GM12878 (cell line): Measurements from ENCODE around the gene PADI1. TPM values are rescaled to one million over a fixed set of nuclear protein-coding genes. Genes with fewer than 3 reads are reported as not detected.

Experiments used
- ATAC-seq: fragments of 200-7000 bp; cut with Tn5 transposase; 3 replicates; pipeline ENCODE4 v1.9.1; 2020; ENCODE audit warnings: mild to moderate bottlenecking, moderate library complexity
- BruUV-seq: library from RNA; stranded (reverse); fragments of 400-500 nt; replicated peaks from 2 replicates; lab custom pipeline; 2021; lab: Mats Ljungman, UMichigan
- CTCF ChIA-PET: fragments of 300-600 bp; sonication (Branson Sonifier 250); formaldehyde crosslinking; extraction: SDS; loops from one replicate; lab custom pipeline; 2021; ENCODE audit warnings: inconsistent platforms; lab: Yijun Ruan, JAX
- POLR2A ChIA-PET: fragments of 350-600 bp; formaldehyde crosslinking; extraction: SDS; loops from one replicate; lab custom pipeline; 2021; ENCODE audit warnings: inconsistent platforms; lab: Charles Lee
- RAD21 ChIA-PET: fragments of 300-600 bp; sonication (Branson Sonifier 250); formaldehyde crosslinking; loops from one replicate; lab custom pipeline; 2023; ENCODE audit warnings: antibody characterized with exemption; ENCODE audit not compliant: unreplicated experiment; lab: Charles Lee
- SMC1A ChIA-PET: fragments of 300-600 bp; sonication (Branson Sonifier 250); formaldehyde crosslinking; loops from one replicate; lab custom pipeline; 2023; ENCODE audit not compliant: unreplicated experiment, uncharacterized antibody; lab: Charles Lee
- DNase-seq: peaks from one replicate; pipeline ENCODE4 v3.0.0-alpha.2; 2011; ENCODE audit warnings: low read depth, low spot score
- FAIRE-seq: peaks from 3 replicates; lab custom pipeline; 2011; peaks lifted over from hg19 to GRCh38; lab: Jason Lieb, UNC
- H2AFZ ChIP-seq: 2 replicates; pipeline ENCODE4 v1.6.0; 2011; ENCODE audit warnings: low read depth, low read length, control low read depth; ENCODE audit not compliant: control insufficient read depth
- H3K27ac ChIP-seq: 2 replicates; pipeline ENCODE4 v1.5.1; 2011; ENCODE audit warnings: control low read depth; ENCODE audit not compliant: control insufficient read depth, insufficient read depth
- H3K27me3 ChIP-seq, 2 experiments: replicated peaks in 1 of 2; 2 replicates each; pipeline versions ENCODE4 v1.6.0 to v1.6.1; 2011; ENCODE audit warnings: low read length in 1 of 2; ENCODE audit not compliant: control insufficient read depth in 2 of 2, insufficient read depth in 2 of 2
- H3K36me3 ChIP-seq, 2 experiments: 2 replicates each; pipeline ENCODE4 v1.5.1; 2011; ENCODE audit warnings: low read length in 1 of 2; ENCODE audit not compliant: control insufficient read depth in 2 of 2, insufficient read depth in 2 of 2
- H3K4me1 ChIP-seq: 2 replicates; pipeline ENCODE4 v1.6.1; 2011; ENCODE audit warnings: mild to moderate bottlenecking, low read length, moderate library complexity, mixed read lengths; ENCODE audit not compliant: control insufficient read depth, insufficient read depth
- H3K4me2 ChIP-seq: 2 replicates; pipeline ENCODE4 v1.6.0; 2011; ENCODE audit warnings: control low read depth; ENCODE audit not compliant: control insufficient read depth, insufficient read depth
- H3K4me3 ChIP-seq: fragments of 200-600 bp; sonication (generic); 2 replicates; pipeline ENCODE4 v1.5.1; 2016
- H3K79me2 ChIP-seq: 2 replicates; pipeline ENCODE4 v1.6.0; 2011; ENCODE audit warnings: low read length; ENCODE audit not compliant: control insufficient read depth, insufficient read depth
- H3K9ac ChIP-seq: 2 replicates; pipeline ENCODE4 v1.8.0; 2011; ENCODE audit warnings: low read length, control low read depth, mixed read lengths; ENCODE audit not compliant: control insufficient read depth, insufficient read depth
- H3K9me3 ChIP-seq: replicated peaks from 3 replicates; pipeline ENCODE4 v1.5.1; 2011; ENCODE audit warnings: mild to moderate bottlenecking, low read length; ENCODE audit not compliant: control insufficient read depth, insufficient read depth
- H4K20me1 ChIP-seq: 2 replicates; pipeline ENCODE4 v1.6.0; 2011; ENCODE audit not compliant: control insufficient read depth, insufficient read depth
- BHLHE40 ChIP-seq, 2 experiments: fragments of 450-650 bp in 1 of 2; IDR thresholded peaks; 2 replicates each; pipeline ENCODE4 v1.6.1; 2011 to 2017; ENCODE audit warnings: low read depth in 2 of 2, borderline replicate concordance in 1 of 2, improper control_type of control experiment in 1 of 2, low read length in 1 of 2, mild to moderate bottlenecking in 1 of 2
- EZH2 ChIP-seq: IDR thresholded peaks from 2 replicates; pipeline ENCODE4 v1.6.1; 2012; ENCODE audit warnings: low read depth, mild to moderate bottlenecking, control low read depth, inconsistent platforms, low read length, borderline replicate concordance; ENCODE audit not compliant: control insufficient read depth
- NFYB ChIP-seq: IDR thresholded peaks from 2 replicates; pipeline ENCODE4 v1.6.1; 2011; ENCODE audit warnings: low read depth, mild to moderate bottlenecking, low read length, improper control_type of control experiment, moderate library complexity; ENCODE audit not compliant: insufficient read depth
- STAT1 ChIP-seq: fragments of 450-650 bp; conservative IDR thresholded peaks from 2 replicates; pipeline ENCODE4 v1.6.1; 2014; ENCODE audit warnings: antibody characterized with exemption, mild to moderate bottlenecking
- ZBTB11 ChIP-seq: fragments of 450-650 bp; formaldehyde crosslinking; IDR thresholded peaks from 2 replicates; pipeline ENCODE4 v1.5.0; 2022; ENCODE audit warnings: mild to moderate bottlenecking, missing genetic modification characterization
- ZSCAN29 ChIP-seq: fragments of 450-650 bp; IDR thresholded peaks from 2 replicates; pipeline ENCODE4 v1.6.1; 2017; ENCODE audit warnings: mild to moderate bottlenecking, moderate library complexity
- WGBS: methylation state at CpG from one replicate; pipeline ENCODE4 v1.1.6; 2016; ENCODE audit warnings: low lambda C conversion rate; ENCODE audit not compliant: insufficient replicate concordance, insufficient coverage; ENCODE audit errors: missing lambda C conversion rate; 5-methylcytosine and 5-hydroxymethylcytosine counted together
- in situ Hi-C: fragments of 300-500 bp; cut with MboI; formaldehyde crosslinking; loops from 9 replicates; pipeline ENCODE4 v1.14.3; 2018; ENCODE audit warnings: mixed read lengths
- intact Hi-C: fragments of 100-400 bp; cut with micrococcal nuclease; formaldehyde crosslinking; loops from one replicate; pipeline ENCODE4 v1.14.2; 2022; ENCODE audit not compliant: unreplicated experiment
- polyA plus RNA-seq, 11 experiments: library from polyadenylated mRNA; depleted of rRNA in 4 of 11; unstranded in 6 of 11; stranded (reverse) in 5 of 11; fragments of >200 nt; fragmentation: Nextera tagmentation in 4 of 11; fragmentation: Illumina TruSeq in 1 of 11; extraction: Ambion mirVana in 4 of 11; extraction: Trizol in 1 of 11; gene quantifications; 1 replicate in 1 of 11; 2 replicates in 10 of 11; pipeline versions ENCODE4 v1.2.1 to v1.2.3, GENCODE V29; 2011 to 2016; ENCODE audit warnings: inconsistent platforms in 2 of 11, missing spikeins in 2 of 11, low read depth in 1 of 11
- total RNA-seq, 4 experiments: library from RNA; depleted of rRNA in 3 of 4; stranded (reverse); fragments of >200 nt in 3 of 4; fragmentation: Illumina TruSeq in 1 of 4; extraction: Trizol in 1 of 4; gene quantifications; 2 replicates each; pipeline versions ENCODE4 v1.2.1 to v1.2.3, GENCODE V29; 2013 to 2021
- TF ChIP-seq, protein P1 (sequence below): fragments of 450-650 bp; IDR thresholded peaks from 2 replicates; pipeline ENCODE4 v1.6.1; 2016; ENCODE audit warnings: mild to moderate bottlenecking

The PADI1 gene
- total and polyA plus RNA-seq, 10 of the 15 experiments (the other 5 are each of a cell fraction or from before 2014, with no cell fraction given) = 0.05 TPM; not detected in 9

DNA sequence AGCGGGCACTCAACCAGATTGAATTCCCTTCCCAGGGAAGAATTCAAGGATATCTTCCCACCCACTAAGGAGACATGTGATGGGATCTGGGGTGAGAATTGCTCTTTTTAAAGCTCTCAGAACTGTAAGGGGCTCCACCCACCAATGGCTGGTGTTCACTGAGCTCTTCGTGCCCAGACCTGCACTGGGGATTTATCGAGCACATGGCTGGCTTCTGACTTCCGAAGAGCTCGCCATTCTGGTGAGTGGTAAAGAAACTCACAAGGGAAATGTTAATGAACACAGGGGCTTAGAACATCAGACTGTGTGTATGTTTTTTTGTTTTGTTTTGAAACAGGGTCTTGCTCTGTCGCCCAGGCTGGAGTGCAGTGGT is 53.8 kb downstream of the PADI1 start:
- RAD21 ChIA-PET = no interaction called here
- Histone ChIP-seq H3K79me2 (no peaks in the 10 kb centered on the region), H3K4me3 (no peak overlapping the region), H3K4me1 (no peaks in the 10 kb centered on the region), H2AFZ (no peak overlapping the region), H3K9me3 (no peaks in the 10 kb centered on the region), H3K27ac (no peak overlapping the region), H4K20me1 (no peaks in the 10 kb centered on the region), H3K27me3 (no peaks in the 10 kb centered on the region), H3K4me2 (no peak overlapping the region), H3K36me3 (no peaks in the 10 kb centered on the region), H3K9ac (no peak overlapping the region)
- in situ Hi-C loops (no loop called here), intact Hi-C loops (no loop called here)
- no peak for DNase-seq
- POLR2A ChIA-PET = interaction anchor here (0.6 kb wide), 1 partner anchor 10 kb away, joined by 3 read pairs; the partner anchor contains the start of gene PADI3
- 24% methylated on average over 6 of the region's 6 CpGs for WGBS
- no TSS peak for BruUV-seq
- no peak for FAIRE-seq
- TF ChIP-seq ZSCAN29 (no peak), BHLHE40 (IDR thresholded peaks at IDR 0.05; ENCODE audit: borderline replicate concordance in 1 of 2, low read depth in 2 of 2, low read length in 1 of 2) (no peak), STAT1 (no peak), ZBTB11 (CRISPR knock-in tag) (no peak), EZH2 (no peak), NFYB (no peak)
- TF ChIP-seq, protein P1, sequence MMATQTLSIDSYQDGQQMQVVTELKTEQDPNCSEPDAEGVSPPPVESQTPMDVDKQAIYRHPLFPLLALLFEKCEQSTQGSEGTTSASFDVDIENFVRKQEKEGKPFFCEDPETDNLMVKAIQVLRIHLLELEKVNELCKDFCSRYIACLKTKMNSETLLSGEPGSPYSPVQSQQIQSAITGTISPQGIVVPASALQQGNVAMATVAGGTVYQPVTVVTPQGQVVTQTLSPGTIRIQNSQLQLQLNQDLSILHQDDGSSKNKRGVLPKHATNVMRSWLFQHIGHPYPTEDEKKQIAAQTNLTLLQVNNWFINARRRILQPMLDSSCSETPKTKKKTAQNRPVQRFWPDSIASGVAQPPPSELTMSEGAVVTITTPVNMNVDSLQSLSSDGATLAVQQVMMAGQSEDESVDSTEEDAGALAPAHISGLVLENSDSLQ = no peak
- no peak for ATAC-seq
- SMC1A ChIA-PET = interaction anchor here (0.8 kb wide), 1 partner anchor 14 kb away, joined by 3 read pairs; no protein-coding TSS in a partner anchor
- CTCF ChIA-PET = interaction anchor here (1.8 kb wide), 1 partner anchor 133 kb away, joined by 6 read pairs; no protein-coding TSS in a partner anchor
